Hepatocyte (in vitro differentiated cells): ENCODE results near the gene VSIG10L2. TPM values are rescaled to one million over a fixed set of nuclear protein-coding genes. Genes with fewer than 3 reads are reported as not detected.

Source experiments
- DNase-seq: peaks from one replicate; pipeline ENCODE4 v3.0.0-alpha.2; 2016; ENCODE audit warnings: low spot score
- H2AFZ ChIP-seq: fragments of 200-600 bp; sonication (generic); 2 replicates; pipeline ENCODE4 v1.6.0; 2016; ENCODE audit warnings: antibody characterized with exemption, mild to moderate bottlenecking
- H3K27ac ChIP-seq: fragments of 200-600 bp; sonication (generic); 2 replicates; pipeline ENCODE4 v1.5.1; 2016; ENCODE audit warnings: mild to moderate bottlenecking
- H3K27me3 ChIP-seq: fragments of 200-600 bp; sonication (generic); 2 replicates; pipeline ENCODE4 v1.6.1; 2016
- H3K36me3 ChIP-seq: fragments of 200-600 bp; sonication (generic); replicated peaks from 2 replicates; pipeline ENCODE4 v1.5.1; 2016; ENCODE audit warnings: low read depth; ENCODE audit not compliant: insufficient read depth
- H3K4me1 ChIP-seq: fragments of 200-600 bp; sonication (generic); 2 replicates; pipeline ENCODE4 v1.5.1; 2016; ENCODE audit warnings: mild to moderate bottlenecking, moderate library complexity; ENCODE audit not compliant: insufficient read depth
- H3K4me2 ChIP-seq: fragments of 200-600 bp; sonication (generic); 2 replicates; pipeline ENCODE4 v1.6.0; 2016
- H3K4me3 ChIP-seq: fragments of 200-600 bp; sonication (generic); 2 replicates; pipeline ENCODE4 v1.5.1; 2016; ENCODE audit warnings: mild to moderate bottlenecking
- H3K79me2 ChIP-seq: fragments of 200-600 bp; sonication (generic); 2 replicates; pipeline ENCODE4 v1.6.0; 2017; ENCODE audit warnings: mild to moderate bottlenecking
- H3K9me2 ChIP-seq: fragments of 200-600 bp; sonication (generic); replicated peaks from 2 replicates; pipeline ENCODE4 v1.6.0; 2017; ENCODE audit warnings: mild to moderate bottlenecking; ENCODE audit not compliant: insufficient read depth
- H3K9me3 ChIP-seq: fragments of 200-600 bp; sonication (generic); 2 replicates; pipeline ENCODE4 v1.5.1; 2016; ENCODE audit warnings: low read depth, mild to moderate bottlenecking
- H4K20me1 ChIP-seq: fragments of 200-600 bp; sonication (generic); 2 replicates; pipeline ENCODE4 v1.6.0; 2016; ENCODE audit warnings: mild to moderate bottlenecking; ENCODE audit not compliant: insufficient read depth, poor library complexity, severe bottlenecking
- EZH2 ChIP-seq: fragments of 200-600 bp; sonication (generic); IDR thresholded peaks from 2 replicates; pipeline ENCODE4 v1.6.1; 2016; ENCODE audit warnings: antibody characterized with exemption, mild to moderate bottlenecking, borderline replicate concordance
- EZH2phosphoT487 ChIP-seq: fragments of 200-600 bp; sonication (generic); IDR thresholded peaks from one replicate; pipeline ENCODE4 v1.6.1; 2018; ENCODE audit warnings: antibody characterized with exemption, mild to moderate bottlenecking, low read depth, moderate library complexity; ENCODE audit not compliant: unreplicated experiment, severe bottlenecking
- WGBS: methylation state at CpG from one replicate; pipeline ENCODE4 v1.1.6; 2016; ENCODE audit warnings: low lambda C conversion rate; ENCODE audit errors: missing lambda C conversion rate; 5-methylcytosine and 5-hydroxymethylcytosine counted together
- polyA plus RNA-seq: library from polyadenylated mRNA; unstranded; fragments of >200 nt; fragmentation: Nextera tagmentation; extraction: Ambion mirVana; gene quantifications from 2 replicates; pipeline ENCODE4 v1.2.1, GENCODE V29; 2016
- total RNA-seq: library from RNA; depleted of rRNA; stranded (reverse); fragments of >200 nt; gene quantifications from 2 replicates; pipeline ENCODE4 v1.2.3, GENCODE V29; 2014
- TF ChIP-seq, protein P1 (sequence below): fragments of 200-600 bp; sonication (generic); IDR thresholded peaks from 2 replicates; pipeline ENCODE4 v1.5.1; 2016; ENCODE audit warnings: antibody characterized with exemption, mild to moderate bottlenecking; ENCODE audit not compliant: poor library complexity

Gene VSIG10L2
- total and polyA plus RNA-seq, 2 experiments from 2014 or later = not detected

DNA sequence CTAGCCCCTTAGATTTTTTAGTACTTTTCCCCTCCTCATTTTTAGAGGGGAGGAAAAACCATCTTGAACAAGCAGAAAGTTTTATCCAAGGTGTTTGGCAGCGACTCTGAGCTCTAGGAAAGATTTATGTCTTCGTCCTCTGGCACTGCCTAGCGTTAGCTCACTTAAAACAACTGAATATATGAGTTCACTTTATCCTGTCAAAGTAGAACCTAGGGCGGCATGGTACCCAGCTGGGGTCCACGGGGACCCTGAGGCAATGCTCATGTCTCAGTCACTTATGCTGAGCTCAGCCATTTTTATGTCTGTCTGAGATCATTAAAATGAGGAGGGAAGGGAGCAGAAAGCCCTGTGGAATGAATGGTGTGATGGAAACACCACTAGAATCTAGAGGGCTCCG lies 14.2 kb upstream of the VSIG10L2 start:
- Histone ChIP-seq H3K4me3 (no peak overlapping the region), H3K27me3 (no peaks in the 10 kb centered on the region), H3K4me1 (peaks cover 5% of the 10 kb centered on the region), H3K9me2 (no peaks in the 10 kb centered on the region), H3K36me3 (no peaks in the 10 kb centered on the region), H3K4me2 (no peak overlapping the region), H2AFZ (no peak overlapping the region), H4K20me1 (no peaks in the 10 kb centered on the region), H3K27ac (no peak overlapping the region), H3K9me3 (no peaks in the 10 kb centered on the region), H3K79me2 (no peaks in the 10 kb centered on the region)
- TF ChIP-seq, protein P1, sequence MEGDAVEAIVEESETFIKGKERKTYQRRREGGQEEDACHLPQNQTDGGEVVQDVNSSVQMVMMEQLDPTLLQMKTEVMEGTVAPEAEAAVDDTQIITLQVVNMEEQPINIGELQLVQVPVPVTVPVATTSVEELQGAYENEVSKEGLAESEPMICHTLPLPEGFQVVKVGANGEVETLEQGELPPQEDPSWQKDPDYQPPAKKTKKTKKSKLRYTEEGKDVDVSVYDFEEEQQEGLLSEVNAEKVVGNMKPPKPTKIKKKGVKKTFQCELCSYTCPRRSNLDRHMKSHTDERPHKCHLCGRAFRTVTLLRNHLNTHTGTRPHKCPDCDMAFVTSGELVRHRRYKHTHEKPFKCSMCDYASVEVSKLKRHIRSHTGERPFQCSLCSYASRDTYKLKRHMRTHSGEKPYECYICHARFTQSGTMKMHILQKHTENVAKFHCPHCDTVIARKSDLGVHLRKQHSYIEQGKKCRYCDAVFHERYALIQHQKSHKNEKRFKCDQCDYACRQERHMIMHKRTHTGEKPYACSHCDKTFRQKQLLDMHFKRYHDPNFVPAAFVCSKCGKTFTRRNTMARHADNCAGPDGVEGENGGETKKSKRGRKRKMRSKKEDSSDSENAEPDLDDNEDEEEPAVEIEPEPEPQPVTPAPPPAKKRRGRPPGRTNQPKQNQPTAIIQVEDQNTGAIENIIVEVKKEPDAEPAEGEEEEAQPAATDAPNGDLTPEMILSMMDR = no peak
- TF ChIP-seq EZH2 (no peak), EZH2phosphoT487 (no peak)
- no peak for DNase-seq
- 67% methylated on average over 6 of the region's 6 CpGs for WGBS

DNA sequence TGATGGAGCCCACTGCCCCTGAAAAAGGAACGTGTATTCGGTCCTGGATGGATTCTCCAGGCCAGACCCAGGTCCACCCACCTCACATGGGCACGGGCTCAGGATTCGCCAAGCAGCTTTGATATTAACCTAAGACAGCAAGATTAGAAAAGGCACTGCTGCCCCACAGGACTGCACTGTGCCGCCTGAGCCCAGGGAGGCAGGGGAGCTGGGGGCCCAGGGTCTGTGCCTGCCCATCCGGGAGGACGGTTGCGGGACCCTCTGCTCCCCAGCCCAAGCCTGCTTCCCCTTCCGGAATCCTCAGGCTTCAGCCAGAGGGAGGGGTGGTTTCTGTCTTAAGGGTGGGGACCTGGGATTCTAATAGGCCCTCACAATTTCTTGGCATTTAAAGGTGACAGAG lies 13.5 kb upstream of the VSIG10L2 start:
- Histone ChIP-seq H3K27ac (no peak overlapping the region), H3K4me2 (no peak overlapping the region), H4K20me1 (no peaks in the 10 kb centered on the region)

DNA sequence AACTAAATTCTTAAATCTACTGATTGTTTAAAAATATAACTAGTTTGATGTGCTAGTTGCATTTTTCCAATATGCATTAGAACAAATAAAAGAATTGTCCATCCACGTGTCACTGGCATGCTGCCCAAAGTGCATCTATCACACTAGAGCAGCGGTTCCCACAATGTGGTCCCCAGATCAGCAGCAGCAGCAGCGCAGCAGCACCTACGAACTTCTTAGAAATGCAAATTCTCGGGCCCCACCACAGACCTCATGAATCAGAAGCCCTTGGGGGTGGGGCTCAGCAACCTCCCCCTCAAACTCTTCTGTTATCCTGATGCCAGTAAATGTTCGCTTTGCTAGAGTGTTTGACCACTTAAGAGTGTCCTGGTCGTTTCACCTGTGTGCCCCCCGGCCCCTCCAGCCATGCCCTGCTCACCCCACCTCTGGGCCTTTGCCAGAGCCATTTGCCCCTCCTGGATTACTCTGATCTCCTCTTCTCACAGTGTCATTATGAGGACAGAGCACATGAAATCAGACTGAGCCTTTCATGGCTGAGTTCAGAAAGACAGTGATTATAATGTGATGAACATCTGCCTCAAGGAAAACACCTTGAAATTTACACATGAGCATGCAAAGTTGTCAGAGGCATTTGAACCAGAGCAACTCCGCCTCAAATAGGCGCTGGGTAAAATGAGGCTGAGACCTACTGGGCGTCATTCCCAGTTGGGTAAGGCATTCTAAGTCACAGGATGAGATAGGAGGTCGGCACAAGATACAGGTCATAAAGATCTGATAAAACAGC lies 12.6 kb upstream of the VSIG10L2 start:
- no peak for DNase-seq
- no peak overlapping the region for H3K27ac ChIP-seq
- no peaks in the 10 kb centered on the region for H3K27me3 ChIP-seq
- no peak overlapping the region for H2AFZ ChIP-seq
- no peaks in the 10 kb centered on the region for H3K9me3 ChIP-seq
- H4K20me1 ChIP-seq = no peaks in the 10 kb centered on the region
- H3K4me1 ChIP-seq = peaks cover 5% of the 10 kb centered on the region
- no peaks in the 10 kb centered on the region for H3K36me3 ChIP-seq
- H3K4me3 ChIP-seq = no peak overlapping the region
- TF ChIP-seq EZH2 = no peak
- TF ChIP-seq, protein P1 = no peak
- no peak for TF ChIP-seq EZH2phosphoT487
- 79% methylated on average over 12 of the region's 12 CpGs for WGBS
- no peak overlapping the region for H3K4me2 ChIP-seq
- H3K79me2 ChIP-seq = no peaks in the 10 kb centered on the region
- H3K9me2 ChIP-seq = no peaks in the 10 kb centered on the region

More for the DNA sequence above, 13.5 kb upstream of the VSIG10L2 start:
- H3K79me2 ChIP-seq = no peaks in the 10 kb centered on the region
- H2AFZ ChIP-seq = no peak overlapping the region
- DNase-seq = no peak
- H3K9me3 ChIP-seq = no peaks in the 10 kb centered on the region
- TF ChIP-seq EZH2phosphoT487 (no peak), EZH2 (no peak)
- TF ChIP-seq, protein P1 = no peak
- H3K9me2 ChIP-seq = no peaks in the 10 kb centered on the region
- no peak overlapping the region for H3K4me3 ChIP-seq
- no peaks in the 10 kb centered on the region for H3K36me3 ChIP-seq
- WGBS = 98% methylated on average over 9 of the region's 9 CpGs
- H3K4me1 ChIP-seq = peaks cover 5% of the 10 kb centered on the region
- H3K27me3 ChIP-seq = no peaks in the 10 kb centered on the region
